Measurements from ENCODE around the gene TRPC5OS. TPM values are rescaled to one million over a fixed set of nuclear protein-coding genes. Genes with fewer than 3 reads are reported as not detected.
A peak's percentile ranks its signal among the peaks of the same experiment; 100 is the strongest.

The TRPC5OS gene
- total and polyA plus RNA-seq, 7 donors: not detected

DNA sequence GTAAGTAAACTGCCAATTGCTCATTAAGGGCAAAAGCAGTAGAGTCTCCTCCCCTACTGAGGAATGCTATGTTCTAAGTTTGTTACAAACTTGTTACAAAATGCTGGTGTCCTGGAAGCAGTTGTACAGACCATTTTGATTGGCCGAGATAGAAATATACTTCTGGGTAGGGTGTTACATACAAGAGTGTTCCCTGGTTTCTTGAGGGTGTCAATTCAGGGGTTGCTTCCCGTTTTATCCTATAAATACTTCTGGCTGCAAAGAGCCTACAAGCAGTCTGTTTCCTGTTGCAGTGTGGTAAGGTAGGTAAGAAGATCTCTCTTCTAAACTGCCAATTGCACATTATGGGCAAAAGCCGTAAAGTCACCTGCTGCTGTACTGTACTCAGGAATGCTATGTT is 5.7 kb downstream of the TRPC5OS start:
- ATAC-seq (no peak), DNase-seq (no peak)
- Histone ChIP-seq H3K9me3 (no peaks in the 10 kb centered on the region), H3K4me1 (no peaks in the 10 kb centered on the region), H3K36me3 (ENCODE audit: insufficient read depth in 1 of 2, low read depth in 1 of 2) (no peaks in the 10 kb centered on the region), H3K27me3 (ENCODE audit: insufficient read depth in 3 of 3, low read length in 2 of 3) (peaks cover 0 to 23% (median 0%) of the 10 kb centered on the region in 3 donors), H3K4me3 (no peak overlapping the region), H3K27ac (no peak overlapping the region)
- 70 to 89% (median 74%) methylated on average over 3 of the region's 3 CpGs for WGBS, 3 donors
- intact Hi-C loops (cut with DNase I): no loop called here
- TF ChIP-seq, protein P1, sequence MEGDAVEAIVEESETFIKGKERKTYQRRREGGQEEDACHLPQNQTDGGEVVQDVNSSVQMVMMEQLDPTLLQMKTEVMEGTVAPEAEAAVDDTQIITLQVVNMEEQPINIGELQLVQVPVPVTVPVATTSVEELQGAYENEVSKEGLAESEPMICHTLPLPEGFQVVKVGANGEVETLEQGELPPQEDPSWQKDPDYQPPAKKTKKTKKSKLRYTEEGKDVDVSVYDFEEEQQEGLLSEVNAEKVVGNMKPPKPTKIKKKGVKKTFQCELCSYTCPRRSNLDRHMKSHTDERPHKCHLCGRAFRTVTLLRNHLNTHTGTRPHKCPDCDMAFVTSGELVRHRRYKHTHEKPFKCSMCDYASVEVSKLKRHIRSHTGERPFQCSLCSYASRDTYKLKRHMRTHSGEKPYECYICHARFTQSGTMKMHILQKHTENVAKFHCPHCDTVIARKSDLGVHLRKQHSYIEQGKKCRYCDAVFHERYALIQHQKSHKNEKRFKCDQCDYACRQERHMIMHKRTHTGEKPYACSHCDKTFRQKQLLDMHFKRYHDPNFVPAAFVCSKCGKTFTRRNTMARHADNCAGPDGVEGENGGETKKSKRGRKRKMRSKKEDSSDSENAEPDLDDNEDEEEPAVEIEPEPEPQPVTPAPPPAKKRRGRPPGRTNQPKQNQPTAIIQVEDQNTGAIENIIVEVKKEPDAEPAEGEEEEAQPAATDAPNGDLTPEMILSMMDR (IDR thresholded peaks at IDR 0.05): no peak

DNA sequence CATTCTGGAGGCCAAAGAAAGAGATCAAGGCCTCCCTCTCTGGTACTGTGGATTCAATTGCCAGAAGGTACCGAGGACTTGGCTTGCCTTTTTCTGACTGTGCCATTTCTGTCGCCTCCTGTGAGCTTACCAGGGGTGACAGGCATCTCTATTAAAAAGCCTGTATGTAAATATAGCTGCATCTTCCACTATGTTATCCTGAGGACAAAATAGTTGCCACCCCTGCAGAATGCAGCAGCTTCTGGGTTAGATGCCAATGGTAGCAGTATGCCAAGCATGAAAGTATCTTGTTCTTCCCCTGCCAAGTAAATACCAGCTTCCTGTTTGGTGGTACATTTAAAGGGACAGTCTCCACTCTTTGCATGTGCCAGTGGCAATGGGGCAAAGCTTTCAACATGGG is 10.7 kb downstream of the TRPC5OS start:
- DNase-seq (no peak), ATAC-seq (peak in 2 of 4 donors; percentile 35 to 50)
- Histone ChIP-seq H3K27ac (no peak overlapping the region), H3K4me1 (no peaks in the 10 kb centered on the region), H3K9me3 (no peaks in the 10 kb centered on the region), H3K36me3 (ENCODE audit: insufficient read depth in 1 of 2, low read depth in 1 of 2) (no peaks in the 10 kb centered on the region), H3K27me3 (ENCODE audit: insufficient read depth in 3 of 3, low read length in 2 of 3) (no peaks in the 10 kb centered on the region), H3K4me3 (no peak overlapping the region)
- intact Hi-C loops (cut with DNase I): no loop called here
- WGBS, 3 donors: 25 to 36% (median 36%) methylated on average over 2 of the region's 2 CpGs
- TF ChIP-seq, protein P1 (IDR thresholded peaks at IDR 0.05): no peak

DNA sequence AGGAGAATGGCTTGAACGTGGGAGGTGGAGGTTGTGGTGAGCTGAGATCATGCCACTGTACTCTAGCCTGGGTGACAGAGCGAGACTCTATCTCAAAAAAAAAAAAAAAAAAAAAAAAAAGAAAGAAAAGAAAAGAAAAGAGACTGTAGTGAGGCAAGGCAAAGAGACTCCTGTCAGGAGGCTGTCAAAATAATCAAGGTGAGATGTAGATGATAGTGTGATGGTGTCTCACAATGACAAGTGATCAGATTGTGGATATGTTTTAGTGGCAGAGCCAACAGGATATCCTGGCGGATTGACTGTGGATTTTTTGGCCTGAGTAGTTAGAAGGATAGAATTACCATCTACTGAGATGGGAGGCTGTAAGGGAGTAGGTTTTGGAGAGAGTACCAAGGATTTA is 12.6 kb downstream of the TRPC5OS start:
- DNase-seq (no peak), ATAC-seq (no peak)
- TF ChIP-seq, protein P1 (IDR thresholded peaks at IDR 0.05): no peak
- Histone ChIP-seq H3K4me3 (no peak overlapping the region), H3K4me1 (no peaks in the 10 kb centered on the region), H3K27ac (no peak overlapping the region), H3K36me3 (ENCODE audit: insufficient read depth in 1 of 2, low read depth in 1 of 2) (no peaks in the 10 kb centered on the region), H3K9me3 (no peaks in the 10 kb centered on the region), H3K27me3 (ENCODE audit: insufficient read depth in 3 of 3, low read length in 2 of 3) (no peaks in the 10 kb centered on the region)
- WGBS, 3 donors: 45 to 57% (median 51%) methylated on average over 2 to 3 of the region's 3 CpGs
- intact Hi-C loops (cut with DNase I): no loop called here

DNA sequence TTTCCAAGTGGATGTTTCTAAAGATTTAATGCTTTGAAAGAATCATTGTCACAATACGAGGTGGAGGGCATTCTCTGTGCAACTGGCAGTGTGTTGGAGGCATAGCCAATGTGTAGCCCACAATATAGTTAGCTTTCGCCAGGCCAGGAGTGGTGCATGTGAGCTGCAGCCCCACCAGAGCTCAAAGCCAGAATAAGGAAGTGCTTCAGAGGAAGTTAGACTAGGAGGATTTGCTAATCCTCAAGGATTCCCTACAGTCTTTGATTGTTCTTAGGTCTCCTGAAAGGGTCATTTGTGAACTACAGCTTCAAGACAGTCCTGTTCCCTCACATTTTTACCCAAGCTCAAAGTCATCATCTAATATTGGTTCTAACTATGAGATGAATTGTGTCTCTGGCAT is 16.4 kb downstream of the TRPC5OS start:
- ATAC-seq (no peak), DNase-seq (no peak)
- Histone ChIP-seq H3K27ac (no peak overlapping the region), H3K36me3 (ENCODE audit: insufficient read depth in 1 of 2, low read depth in 1 of 2) (no peaks in the 10 kb centered on the region), H3K4me1 (no peaks in the 10 kb centered on the region), H3K27me3 (ENCODE audit: insufficient read depth in 3 of 3, low read length in 2 of 3) (peaks cover 0 to 17% (median 0%) of the 10 kb centered on the region in 3 donors), H3K9me3 (no peaks in the 10 kb centered on the region), H3K4me3 (no peak overlapping the region)
- TF ChIP-seq, protein P1 (IDR thresholded peaks at IDR 0.05): no peak
- intact Hi-C loops (cut with DNase I): no loop called here
- WGBS, 3 donors: 67 to 82% (median 78%) methylated on average over 2 of the region's 2 CpGs

DNA sequence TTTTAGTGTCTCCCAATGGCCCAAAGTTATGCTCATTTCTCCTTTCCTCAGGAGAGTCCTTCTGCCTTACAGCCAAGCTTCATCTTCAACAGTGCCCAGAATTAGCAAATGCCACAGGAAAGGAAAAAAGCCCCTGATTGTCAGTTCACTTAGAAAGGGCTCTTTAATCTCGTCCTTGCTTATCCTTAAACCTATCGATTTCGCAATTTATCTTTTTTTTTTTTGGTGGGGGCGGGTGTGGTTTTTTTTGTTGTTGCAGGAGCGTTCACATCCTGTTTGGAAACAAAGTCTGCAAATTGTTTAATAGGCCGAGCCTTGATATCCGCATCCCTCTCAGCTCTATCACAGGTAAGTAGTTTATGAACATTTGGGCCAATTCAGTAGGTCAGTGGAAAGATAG is 20.2 kb downstream of the TRPC5OS start:
- ATAC-seq: no peak
- no peaks in the 10 kb centered on the region for H3K36me3 ChIP-seq (ENCODE audit: insufficient read depth in 1 of 2, low read depth in 1 of 2)
- H3K9me3 ChIP-seq: no peaks in the 10 kb centered on the region
- H3K4me3 ChIP-seq: no peak overlapping the region
- intact Hi-C loops (cut with DNase I): no loop called here
- no peaks in the 10 kb centered on the region for H3K4me1 ChIP-seq
- peaks cover 0 to 41% (median 0%) of the 10 kb centered on the region in 3 donors for H3K27me3 ChIP-seq (ENCODE audit: insufficient read depth in 3 of 3, low read length in 2 of 3)
- no peak overlapping the region for H3K27ac ChIP-seq
- TF ChIP-seq, protein P1 (IDR thresholded peaks at IDR 0.05): no peak
- WGBS, 3 donors: 71 to 87% (median 83%) methylated on average over 7 of the region's 7 CpGs
- no peak for DNase-seq
